CD4-positive, alpha-beta T cell treated with Interleukin-1 beta for 1 hour (primary cell): ENCODE results near the gene TIE1.

Experiments used
- DNase-seq, 2 donors: peaks; one replicate each; pipeline ENCODE4 v3.0.0-alpha.2; 2020 to 2022

The TIE1 gene

GRCh38 chr1:43300378-43301094 is at the start of gene TIE1:
Gene TIE1 (plus strand): TSS chr1:43300982. CDS start chr1:43301072, 90 bp downstream.
- DNase-seq: no peak

GRCh38 chr1:43251024-43251423 is 49.8 kb upstream of the TIE1 start:
- no peak for DNase-seq

GRCh38 chr1:43252225-43252624 is 48.6 kb upstream of the TIE1 start:
- no peak for DNase-seq

- DNase-seq: no peak
Measured at GRCh38 chr1:43253173-43253572, 47.6 kb upstream of the TIE1 start.

GRCh38 chr1:43253876-43254275 is 46.9 kb upstream of the TIE1 start:
- no peak for DNase-seq

GRCh38 chr1:43255438-43256210 is 45.2 kb upstream of the TIE1 start:
- no peak for DNase-seq

- DNase-seq: no peak
Measured at GRCh38 chr1:43256675-43257570, 43.9 kb upstream of the TIE1 start.

- no peak for DNase-seq
Measured at GRCh38 chr1:43258370-43258769, 42.4 kb upstream of the TIE1 start.

- DNase-seq: no peak
Measured at GRCh38 chr1:43265431-43265830, 35.4 kb upstream of the TIE1 start.

GRCh38 chr1:43266881-43267280 is 33.9 kb upstream of the TIE1 start:
- no peak for DNase-seq

GRCh38 chr1:43267291-43267805 is 33.4 kb upstream of the TIE1 start:
- DNase-seq: no peak

GRCh38 chr1:43267818-43268425 is 32.9 kb upstream of the TIE1 start:
- DNase-seq: no peak

GRCh38 chr1:43269627-43270375 is 31.0 kb upstream of the TIE1 start, which contains the start of gene TMEM125:
Gene TMEM125 (plus strand): TSS chr1:43269983. CDS start chr1:43272723, 2,740 bp downstream.
- no peak for DNase-seq

GRCh38 chr1:43270421-43271095 is 30.2 kb upstream of the TIE1 start:
- no peak for DNase-seq

- no peak for DNase-seq
Measured at GRCh38 chr1:43271186-43272118, 29.3 kb upstream of the TIE1 start.

- DNase-seq: no peak
Measured at GRCh38 chr1:43272161-43272560, 28.6 kb upstream of the TIE1 start.

- no peak for DNase-seq
Measured at GRCh38 chr1:43272576-43273571, 27.9 kb upstream of the TIE1 start.

GRCh38 chr1:43273708-43274107 is 27.1 kb upstream of the TIE1 start:
- no peak for DNase-seq
